Frontal cortex (tissue), 4 donors: Measurements from ENCODE around the gene FBXO34. TPM values are rescaled to one million over a fixed set of nuclear protein-coding genes. Genes with fewer than 3 reads are reported as not detected.
"Not testable (repeated sequence)": the region's sequence is repeated elsewhere in the genome, so short reads cannot be mapped to it uniquely, and the experiment has no call there.

Experiments
- DNase-seq, 2 donors: peaks; one replicate each; pipeline ENCODE4 v3.0.0; 2012; ENCODE audit warnings: low spot score in 2 of 2
- FAIRE-seq: peaks from 2 replicates; lab custom pipeline; 2012; peaks lifted over from hg19 to GRCh38; lab: Jason Lieb, UNC
- total RNA-seq: library from RNA; depleted of rRNA; stranded (reverse); fragments of >200 nt; gene quantifications from one replicate; pipeline ENCODE4 v1.2.3, GENCODE V29; 2014
- donor health status: control.
- donor health status: control.
- donor health status: control.

Gene FBXO34
- total RNA-seq, 1 donor from 2014 or later: 45.7 TPM

- DNase-seq: no peak
- FAIRE-seq: no peak
Measured at GRCh38 chr14:55372825-55373224, 101.6 kb downstream of the FBXO34 start.

GRCh38 chr14:55373784-55374705 is 102.8 kb downstream of the FBXO34 start:
- DNase-seq: no peak
- FAIRE-seq: no peak

GRCh38 chr14:55374771-55375170 is 103.5 kb downstream of the FBXO34 start:
- FAIRE-seq (no peak), DNase-seq (no peak)

- DNase-seq: no peak
- FAIRE-seq: no peak
Measured at GRCh38 chr14:55377236-55377635, 106.0 kb downstream of the FBXO34 start.

- FAIRE-seq: no peak
- DNase-seq: no peak
Measured at GRCh38 chr14:55381040-55381439, 109.8 kb downstream of the FBXO34 start.

- DNase-seq: no peak
Measured at GRCh38 chr14:55381561-55381960, 110.3 kb downstream of the FBXO34 start.

GRCh38 chr14:55382483-55382882 is 111.3 kb downstream of the FBXO34 start:
- no peak for DNase-seq
- FAIRE-seq: no peak

More at GRCh38 chr14:55381561-55381960, 110.3 kb downstream of the FBXO34 start:
- FAIRE-seq: no peak

GRCh38 chr14:55383056-55383466 is 111.8 kb downstream of the FBXO34 start:
- FAIRE-seq, DNase-seq: not testable (repeated sequence)

- FAIRE-seq (no peak), DNase-seq (no peak)
Measured at GRCh38 chr14:55383541-55384140, 112.4 kb downstream of the FBXO34 start.

GRCh38 chr14:55384536-55384935 is 113.3 kb downstream of the FBXO34 start:
- FAIRE-seq (no peak), DNase-seq (no peak)

GRCh38 chr14:55386037-55386808 is 115.0 kb downstream of the FBXO34 start:
- DNase-seq (no peak), FAIRE-seq (no peak)

- DNase-seq (no peak), FAIRE-seq (no peak)
Measured at GRCh38 chr14:55387121-55387520, 115.9 kb downstream of the FBXO34 start.

GRCh38 chr14:55388160-55388559 is 116.9 kb downstream of the FBXO34 start:
- DNase-seq (no peak), FAIRE-seq (no peak)

GRCh38 chr14:55389330-55389729 is 118.1 kb downstream of the FBXO34 start:
- no peak for FAIRE-seq
- DNase-seq: no peak

- DNase-seq (no peak), FAIRE-seq (no peak)
Measured at GRCh38 chr14:55398679-55399078, 127.5 kb downstream of the FBXO34 start.

- no peak for DNase-seq
- FAIRE-seq: no peak
Measured at GRCh38 chr14:55399183-55399582, 128.0 kb downstream of the FBXO34 start.

- no peak for FAIRE-seq
Measured at GRCh38 chr14:55399852-55400251, 128.6 kb downstream of the FBXO34 start.

GRCh38 chr14:55401751-55402150 is 130.5 kb downstream of the FBXO34 start:
- FAIRE-seq: no peak
- no peak for DNase-seq

More at GRCh38 chr14:55399852-55400251, 128.6 kb downstream of the FBXO34 start:
- DNase-seq: no peak
